KOPT-K1 (cell line): ENCODE data around the gene MYRFL.

Experiments
- H3K27ac ChIP-seq: fragments of 200-600 bp; sonication (generic); 2 replicates; pipeline ENCODE4 v1.5.1; 2016; ENCODE audit warnings: antibody characterized with exemption, mild to moderate bottlenecking, low read depth, low read length; ENCODE audit not compliant: poor library complexity, severe bottlenecking
- H3K36me3 ChIP-seq: fragments of 200-600 bp; sonication (generic); 2 replicates; pipeline ENCODE4 v1.5.1; 2017; ENCODE audit warnings: antibody characterized with exemption, mild to moderate bottlenecking, low read length, moderate library complexity; ENCODE audit not compliant: insufficient read depth
- H3K9me3 ChIP-seq: fragments of 200-600 bp; sonication (generic); 2 replicates; pipeline ENCODE4 v1.5.1; 2017; ENCODE audit warnings: antibody characterized with exemption, low read length, mild to moderate bottlenecking; ENCODE audit not compliant: insufficient read depth, poor library complexity, severe bottlenecking

MYRFL gene

GRCh38 chr12:69951108-69951507 lies 126.1 kb downstream of the MYRFL start:
- no peaks in the 10 kb centered on the region for H3K9me3 ChIP-seq
- no peak overlapping the region for H3K27ac ChIP-seq
- no peaks in the 10 kb centered on the region for H3K36me3 ChIP-seq

DNA sequence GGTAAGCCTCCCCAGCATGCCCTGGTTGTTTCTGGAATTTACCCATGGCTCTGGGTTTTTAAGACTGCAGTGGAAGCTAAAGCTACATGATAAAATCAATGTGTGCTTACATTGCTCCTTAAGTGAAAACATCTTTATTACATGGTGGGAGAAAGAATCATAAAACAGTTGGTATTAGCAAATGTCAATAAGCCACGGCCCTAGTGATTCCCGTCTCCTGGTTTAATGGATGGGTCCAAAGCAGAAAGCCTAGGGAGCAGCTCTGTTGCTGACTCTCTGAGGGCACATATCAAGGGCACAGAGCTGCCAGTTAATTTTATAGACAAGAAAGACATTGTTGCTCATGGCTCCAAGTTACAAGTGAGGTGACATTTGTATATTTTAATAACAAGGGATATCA lies 127.9 kb downstream of the MYRFL start:
- Histone ChIP-seq H3K36me3 (no peaks in the 10 kb centered on the region), H3K27ac (no peak overlapping the region), H3K9me3 (no peaks in the 10 kb centered on the region)

- H3K27ac ChIP-seq: no peak overlapping the region
- H3K36me3 ChIP-seq: no peaks in the 10 kb centered on the region
- no peaks in the 10 kb centered on the region for H3K9me3 ChIP-seq
Observed at GRCh38 chr12:69961246-69961645, 136.2 kb downstream of the MYRFL start.

DNA sequence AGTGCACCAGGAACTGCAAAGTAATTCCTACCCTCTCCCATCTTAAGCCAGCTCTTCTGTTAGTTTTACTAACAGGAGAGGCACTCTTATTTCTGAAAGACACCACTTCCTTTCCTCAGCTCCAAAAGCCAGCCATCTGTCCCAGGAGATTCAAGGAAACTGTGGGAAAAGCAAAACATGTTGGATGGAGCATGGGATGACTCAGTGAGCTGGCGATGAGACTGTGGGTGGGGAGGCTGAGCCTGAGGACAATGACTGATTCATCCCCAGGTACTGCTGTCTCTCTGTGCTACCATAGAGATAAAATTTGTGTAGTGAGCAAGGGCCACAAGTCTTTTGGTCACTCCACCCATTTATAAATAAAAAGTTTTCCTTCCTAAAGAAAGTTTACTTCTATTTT lies 141.4 kb downstream of the MYRFL start:
- Histone ChIP-seq H3K36me3 (no peaks in the 10 kb centered on the region), H3K9me3 (no peaks in the 10 kb centered on the region), H3K27ac (no peak overlapping the region)

DNA sequence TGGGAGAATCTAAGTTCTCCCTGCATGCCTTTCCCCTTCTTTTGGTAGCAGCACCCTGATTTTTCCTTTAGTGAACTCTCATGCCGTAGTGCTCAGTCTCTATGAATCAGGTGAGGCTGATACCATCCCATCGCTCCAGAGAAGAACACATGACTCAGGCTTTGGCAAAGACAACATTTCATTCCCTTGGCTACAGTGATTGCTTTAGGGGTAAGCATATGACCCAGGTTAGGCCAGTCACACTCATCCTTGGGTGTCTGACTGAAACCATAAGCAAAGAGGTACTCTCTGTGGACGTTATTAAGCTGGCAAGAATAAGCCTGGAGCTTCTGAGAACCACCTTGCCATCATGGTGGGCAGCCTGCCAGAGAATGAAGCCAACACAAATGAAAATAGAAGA lies 141.8 kb downstream of the MYRFL start:
- H3K27ac ChIP-seq: no peak overlapping the region
- H3K9me3 ChIP-seq: no peaks in the 10 kb centered on the region
- no peaks in the 10 kb centered on the region for H3K36me3 ChIP-seq

- H3K9me3 ChIP-seq: no peaks in the 10 kb centered on the region
- no peaks in the 10 kb centered on the region for H3K36me3 ChIP-seq
- H3K27ac ChIP-seq: no peak overlapping the region
Observed at GRCh38 chr12:69969011-69969410, 144.0 kb downstream of the MYRFL start.

DNA sequence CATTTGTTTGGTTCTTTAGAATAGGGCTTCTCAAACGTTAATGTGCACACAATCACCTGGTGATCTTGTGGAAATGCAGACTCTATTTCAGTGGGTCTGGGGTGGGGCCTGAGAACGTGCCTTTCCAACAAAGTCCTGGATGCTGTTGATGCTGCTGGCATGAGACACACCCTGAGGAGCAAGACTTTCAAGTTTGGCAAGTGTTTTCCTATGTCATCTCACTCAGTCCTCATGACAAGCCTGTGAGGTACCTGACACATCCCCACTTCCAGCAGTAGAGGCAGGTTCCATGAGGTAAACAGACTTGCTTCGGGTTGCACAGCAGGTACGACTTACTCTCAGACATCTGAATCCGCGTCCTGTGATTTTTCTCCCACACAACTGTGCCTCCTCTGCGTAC lies 147.1 kb downstream of the MYRFL start:
- no peaks in the 10 kb centered on the region for H3K36me3 ChIP-seq
- no peak overlapping the region for H3K27ac ChIP-seq
- no peaks in the 10 kb centered on the region for H3K9me3 ChIP-seq

GRCh38 chr12:69978020-69978419 lies 153.0 kb downstream of the MYRFL start:
- H3K9me3 ChIP-seq: no peaks in the 10 kb centered on the region
- H3K27ac ChIP-seq: no peak overlapping the region
- no peaks in the 10 kb centered on the region for H3K36me3 ChIP-seq

DNA sequence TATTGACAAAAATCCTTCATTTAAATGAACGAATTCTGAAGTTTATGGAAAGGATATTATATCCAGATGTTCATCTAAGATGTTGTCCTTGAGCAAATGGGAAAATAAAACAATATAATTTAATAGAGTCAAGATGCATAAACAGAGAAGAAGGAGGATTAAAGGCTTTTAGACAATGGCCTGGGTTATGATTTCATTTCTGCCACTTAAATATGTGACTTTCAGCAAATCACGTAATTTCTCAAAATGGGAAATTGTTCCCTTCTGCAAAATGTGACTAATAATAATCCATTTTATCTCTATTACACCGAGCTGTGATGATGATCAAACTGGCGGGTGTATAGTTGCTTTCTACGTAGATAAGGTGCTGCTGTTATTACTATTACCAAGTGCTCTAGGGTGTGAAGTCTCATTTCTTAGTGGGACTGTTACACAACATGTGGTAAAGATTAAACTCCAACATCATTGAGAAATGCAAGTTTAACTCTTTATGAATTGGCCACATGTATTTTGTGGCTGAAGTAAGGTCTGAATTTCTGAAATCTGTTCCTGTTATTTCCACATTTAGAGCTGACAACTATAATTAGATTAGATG lies 157.0 kb downstream of the MYRFL start:
- no peak overlapping the region for H3K27ac ChIP-seq
- no peaks in the 10 kb centered on the region for H3K36me3 ChIP-seq

GRCh38 chr12:69984241-69984640 lies 159.2 kb downstream of the MYRFL start:
- Histone ChIP-seq H3K9me3 (no peaks in the 10 kb centered on the region), H3K36me3 (no peaks in the 10 kb centered on the region), H3K27ac (no peak overlapping the region)

More for the DNA sequence above, 157.0 kb downstream of the MYRFL start:
- H3K9me3 ChIP-seq: no peaks in the 10 kb centered on the region

GRCh38 chr12:69985656-69986055 lies 160.6 kb downstream of the MYRFL start:
- Histone ChIP-seq H3K9me3 (no peaks in the 10 kb centered on the region), H3K36me3 (no peaks in the 10 kb centered on the region), H3K27ac (no peak overlapping the region)

DNA sequence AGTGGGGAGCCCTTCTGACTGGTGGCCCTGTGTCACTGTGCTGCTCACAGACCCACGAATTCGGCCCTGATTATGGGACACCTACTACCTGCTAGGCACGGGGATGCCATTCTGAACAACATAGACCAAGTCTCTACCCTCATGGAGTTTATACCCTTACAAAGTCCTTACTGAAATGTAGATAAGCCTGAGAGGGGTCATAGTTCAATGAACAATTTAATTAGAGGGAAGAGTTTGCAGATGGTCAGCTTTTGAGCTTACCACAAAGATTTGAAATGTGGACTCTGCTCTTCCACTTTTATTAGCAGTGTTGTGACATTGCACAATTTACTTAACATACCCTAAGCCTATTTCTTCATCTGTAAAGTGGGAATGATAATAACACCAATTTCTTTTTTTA lies 161.1 kb downstream of the MYRFL start:
- no peak overlapping the region for H3K27ac ChIP-seq
- H3K36me3 ChIP-seq: no peaks in the 10 kb centered on the region
- no peaks in the 10 kb centered on the region for H3K9me3 ChIP-seq

- H3K27ac ChIP-seq: no peak overlapping the region
- H3K36me3 ChIP-seq: no peaks in the 10 kb centered on the region
- no peaks in the 10 kb centered on the region for H3K9me3 ChIP-seq
Observed at GRCh38 chr12:69987579-69988091, 162.6 kb downstream of the MYRFL start.

- Histone ChIP-seq H3K36me3 (no peaks in the 10 kb centered on the region), H3K9me3 (no peaks in the 10 kb centered on the region), H3K27ac (no peak overlapping the region)
Observed at GRCh38 chr12:69988481-69989321, 163.7 kb downstream of the MYRFL start.

DNA sequence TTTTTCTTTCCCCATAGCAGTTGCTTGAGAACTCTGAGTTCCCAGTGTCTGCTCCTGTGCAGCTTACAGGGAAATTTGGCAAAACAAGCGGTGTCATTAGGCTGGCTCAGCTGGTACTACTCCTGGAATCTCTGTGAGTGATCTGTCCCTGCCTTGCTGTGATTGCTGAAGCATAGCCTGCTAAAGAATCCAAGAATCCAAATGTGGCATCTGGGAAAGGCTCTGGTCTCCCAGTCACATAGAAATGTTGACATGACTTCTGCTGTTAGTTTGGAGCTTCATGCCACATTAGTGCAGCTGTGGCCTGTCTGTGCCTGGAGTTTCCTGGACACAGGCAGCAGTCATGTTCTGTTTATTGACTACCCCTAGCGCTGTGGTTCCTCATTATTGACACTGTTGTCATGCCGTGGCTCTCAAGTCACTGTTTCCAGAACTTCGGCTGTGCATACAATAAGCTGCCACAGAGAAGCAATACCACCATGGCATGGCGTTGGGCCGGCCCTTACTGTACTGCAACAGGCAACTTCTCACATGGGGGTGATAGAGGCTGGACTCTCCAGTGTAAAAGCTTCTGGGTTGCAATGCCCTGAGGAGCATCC lies 166.8 kb downstream of the MYRFL start:
- Histone ChIP-seq H3K27ac (no peak overlapping the region), H3K9me3 (no peaks in the 10 kb centered on the region), H3K36me3 (no peaks in the 10 kb centered on the region)
